Gastrocnemius medialis (tissue), 4 donors: ENCODE measurements around the gene ZCCHC3.

Experiments
- POLR2A ChIP-seq, 2 donors: fragments of 450-650 bp; IDR thresholded peaks; one replicate each; pipeline ENCODE4 v1.6.1; 2017; ENCODE audit warnings: antibody characterized with exemption in 2 of 2, mild to moderate bottlenecking in 2 of 2, moderate library complexity in 2 of 2
- TF ChIP-seq, protein P1 (sequence below), 5 experiments: fragments of 450-650 bp in 3 of 5; fragments of 200-600 bp in 2 of 5; sonication (generic) in 2 of 5; IDR thresholded peaks in 4 of 5; conservative IDR thresholded peaks in 1 of 5; 1 replicate in 4 of 5; 2 replicates in 1 of 5; pipeline ENCODE4 v1.5.1; 2016 to 2019; ENCODE audit warnings: antibody characterized with exemption in 5 of 5, mild to moderate bottlenecking in 3 of 5, moderate library complexity in 3 of 5

DNA sequence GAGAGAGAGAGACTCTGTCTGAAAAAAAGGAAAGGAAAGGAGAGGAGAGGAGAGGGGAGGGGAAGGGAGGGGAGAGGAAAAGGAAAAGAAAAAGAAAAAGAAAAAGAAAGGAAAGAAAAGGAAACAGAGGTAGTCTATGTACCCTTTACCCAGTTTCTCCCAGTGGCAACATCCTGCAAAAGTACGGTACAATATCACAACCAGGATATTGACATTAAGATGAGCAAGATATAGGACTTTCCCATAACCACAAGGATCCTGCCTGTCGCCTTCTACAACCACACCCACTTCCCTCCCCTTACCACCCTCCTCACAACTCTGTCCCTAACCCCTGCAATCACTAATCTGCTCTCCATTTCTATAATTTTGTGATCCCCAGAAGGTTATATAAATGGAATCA lies 10.9 kb upstream of the ZCCHC3 start:
- TF ChIP-seq, protein P1, sequence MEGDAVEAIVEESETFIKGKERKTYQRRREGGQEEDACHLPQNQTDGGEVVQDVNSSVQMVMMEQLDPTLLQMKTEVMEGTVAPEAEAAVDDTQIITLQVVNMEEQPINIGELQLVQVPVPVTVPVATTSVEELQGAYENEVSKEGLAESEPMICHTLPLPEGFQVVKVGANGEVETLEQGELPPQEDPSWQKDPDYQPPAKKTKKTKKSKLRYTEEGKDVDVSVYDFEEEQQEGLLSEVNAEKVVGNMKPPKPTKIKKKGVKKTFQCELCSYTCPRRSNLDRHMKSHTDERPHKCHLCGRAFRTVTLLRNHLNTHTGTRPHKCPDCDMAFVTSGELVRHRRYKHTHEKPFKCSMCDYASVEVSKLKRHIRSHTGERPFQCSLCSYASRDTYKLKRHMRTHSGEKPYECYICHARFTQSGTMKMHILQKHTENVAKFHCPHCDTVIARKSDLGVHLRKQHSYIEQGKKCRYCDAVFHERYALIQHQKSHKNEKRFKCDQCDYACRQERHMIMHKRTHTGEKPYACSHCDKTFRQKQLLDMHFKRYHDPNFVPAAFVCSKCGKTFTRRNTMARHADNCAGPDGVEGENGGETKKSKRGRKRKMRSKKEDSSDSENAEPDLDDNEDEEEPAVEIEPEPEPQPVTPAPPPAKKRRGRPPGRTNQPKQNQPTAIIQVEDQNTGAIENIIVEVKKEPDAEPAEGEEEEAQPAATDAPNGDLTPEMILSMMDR (IDR thresholded peaks at IDR 0.05 in 4 of 5, conservative IDR thresholded peaks at IDR 0.05 in 1 of 5): no peak
- TF ChIP-seq POLR2A (IDR thresholded peaks at IDR 0.05): no peak
